DOHH2 (cell line): ENCODE data around the gene KCNQ1OT1.

Source experiments
- H3F3A ChIP-seq: fragments of 200-600 bp; sonication (generic), shearing (Covaris generic); 2 replicates; pipeline ENCODE4 v1.6.0; 2016; ENCODE audit warnings: antibody characterized with exemption, mild to moderate bottlenecking; ENCODE audit not compliant: control insufficient read depth, insufficient read depth
- H3K27ac ChIP-seq: fragments of 200-600 bp; sonication (generic); 2 replicates; pipeline ENCODE4 v1.5.1; 2014; ENCODE audit warnings: low read depth, mild to moderate bottlenecking, low read length, moderate library complexity
- H3K27me3 ChIP-seq: fragments of 200-600 bp; sonication (generic); 2 replicates; pipeline ENCODE4 v1.6.1; 2014; ENCODE audit warnings: mild to moderate bottlenecking, low read length, mixed read lengths; ENCODE audit not compliant: control insufficient read depth
- H3K36me3 ChIP-seq: fragments of 200-600 bp; sonication (generic); 2 replicates; pipeline ENCODE4 v1.6.1; 2014; ENCODE audit warnings: mild to moderate bottlenecking, low read length, moderate library complexity, mixed read lengths; ENCODE audit not compliant: control insufficient read depth
- H3K4me1 ChIP-seq: fragments of 200-600 bp; sonication (generic); 2 replicates; pipeline ENCODE4 v1.6.1; 2014; ENCODE audit warnings: mild to moderate bottlenecking, low read length, mixed read lengths; ENCODE audit not compliant: control insufficient read depth
- H3K4me2 ChIP-seq: fragments of 200-600 bp; sonication (generic); 2 replicates; pipeline ENCODE4 v1.6.0; 2014; ENCODE audit warnings: mild to moderate bottlenecking, low read length, moderate library complexity
- H3K4me3 ChIP-seq: fragments of 200-600 bp; sonication (generic); 2 replicates; pipeline ENCODE4 v1.5.1; 2014; ENCODE audit warnings: mild to moderate bottlenecking, low read length, mixed read lengths
- H3K79me2 ChIP-seq: fragments of 200-600 bp; sonication (generic); 2 replicates; pipeline ENCODE4 v1.6.1; 2014; ENCODE audit warnings: mild to moderate bottlenecking, low read length, mixed read lengths; ENCODE audit not compliant: control insufficient read depth
- H3K9me2 ChIP-seq: fragments of 200-600 bp; sonication (generic); replicated peaks from 2 replicates; pipeline ENCODE4 v1.6.1; 2014; ENCODE audit warnings: mild to moderate bottlenecking, low read length, mixed read lengths; ENCODE audit not compliant: control insufficient read depth
- H3K9me3 ChIP-seq: fragments of 200-600 bp; sonication (generic); 2 replicates; pipeline ENCODE4 v1.6.1; 2014; ENCODE audit warnings: antibody characterized with exemption, low read length, mixed read lengths; ENCODE audit not compliant: control insufficient read depth, insufficient read depth
- H4K20me1 ChIP-seq: fragments of 200-600 bp; sonication (generic); 2 replicates; pipeline ENCODE4 v1.6.0; 2014; ENCODE audit warnings: low read depth, mild to moderate bottlenecking, antibody characterized with exemption, low read length, moderate library complexity; ENCODE audit not compliant: control insufficient read depth, insufficient read depth
- CTCF ChIP-seq: fragments of 200-600 bp; sonication (generic); IDR thresholded peaks from one replicate; pipeline ENCODE4 v1.5.1; 2014; ENCODE audit warnings: antibody characterized with exemption, mild to moderate bottlenecking, low read depth, low read length; ENCODE audit not compliant: poor library complexity, severe bottlenecking
- EZH2phosphoT487 ChIP-seq: fragments of 200-600 bp; sonication (generic); IDR thresholded peaks from 2 replicates; pipeline ENCODE4 v1.6.1; 2017; ENCODE audit warnings: borderline replicate concordance, mild to moderate bottlenecking, antibody characterized with exemption, low read length, moderate library complexity, mixed read lengths

The KCNQ1OT1 gene

GRCh38 chr11:2666828-2667570, 32.8 kb downstream of the KCNQ1OT1 start:
- Histone ChIP-seq H3K4me1 (no peaks in the 10 kb centered on the region), H3K36me3 (no peaks in the 10 kb centered on the region), H3K27me3 (no peaks in the 10 kb centered on the region), H3K9me3 (no peaks in the 10 kb centered on the region), H3K79me2 (no peaks in the 10 kb centered on the region), H3K9me2 (no peaks in the 10 kb centered on the region), H3K27ac (no peak overlapping the region), H4K20me1 (no peaks in the 10 kb centered on the region), H3K4me3 (no peak overlapping the region), H3K4me2 (no peak overlapping the region), H3F3A (no peaks in the 10 kb centered on the region)
- TF ChIP-seq CTCF (no peak), EZH2phosphoT487 (no peak)

GRCh38 chr11:2666401-2666741, 33.4 kb downstream of the KCNQ1OT1 start:
- no peaks in the 10 kb centered on the region for H3K9me2 ChIP-seq
- no peak for TF ChIP-seq CTCF
- H3K9me3 ChIP-seq, result no peaks in the 10 kb centered on the region
- H3F3A ChIP-seq, result no peaks in the 10 kb centered on the region
- H3K27me3 ChIP-seq, result no peaks in the 10 kb centered on the region
- H3K4me2 ChIP-seq, result no peak overlapping the region
- H3K4me3 ChIP-seq, result no peak overlapping the region
- H3K27ac ChIP-seq, result no peak overlapping the region
- no peaks in the 10 kb centered on the region for H4K20me1 ChIP-seq
- no peaks in the 10 kb centered on the region for H3K79me2 ChIP-seq
- no peaks in the 10 kb centered on the region for H3K36me3 ChIP-seq
- no peaks in the 10 kb centered on the region for H3K4me1 ChIP-seq

GRCh38 chr11:2665526-2666400, 34.0 kb downstream of the KCNQ1OT1 start:
- 0 out of 2 replicates have a peak, but pooled peaks cover 3% of the 10 kb centered on the region for H3K9me3 ChIP-seq
- no peaks in the 10 kb centered on the region for H3K36me3 ChIP-seq
- no peaks in the 10 kb centered on the region for H3K4me1 ChIP-seq
- no peak overlapping the region for H3K4me2 ChIP-seq
- H3K79me2 ChIP-seq, result no peaks in the 10 kb centered on the region
- H3K4me3 ChIP-seq, result no peak overlapping the region
- no peaks in the 10 kb centered on the region for H3K27me3 ChIP-seq
- no peaks in the 10 kb centered on the region for H4K20me1 ChIP-seq
- no peaks in the 10 kb centered on the region for H3F3A ChIP-seq
- no peak overlapping the region for H3K27ac ChIP-seq
- no peaks in the 10 kb centered on the region for H3K9me2 ChIP-seq
- TF ChIP-seq CTCF (no peak), EZH2phosphoT487 (no peak)
